SH-SY5Y (cell line): ENCODE results near the gene TMPRSS3.

Experiments used
- GATA2 ChIP-seq: IDR thresholded peaks from 2 replicates; pipeline ENCODE4 v1.6.1; 2011; ENCODE audit warnings: mild to moderate bottlenecking, low read depth, low read length
- GATA3 ChIP-seq: IDR thresholded peaks from 2 replicates; pipeline ENCODE4 v1.6.1; 2011; ENCODE audit warnings: low read depth, mild to moderate bottlenecking, low read length, moderate library complexity

- TF ChIP-seq GATA3 (no peak), GATA2 (no peak)
These were observed 45.4 kb downstream of the TMPRSS3 start for GRCh38 chr21:42350318-42350910.
